Vagina (tissue), 2 donors: Measurements from ENCODE around the gene DRAM1. TPM values are rescaled to one million over a fixed set of nuclear protein-coding genes. Genes with fewer than 3 reads are reported as not detected.

Source experiments
- DNase-seq, 2 donors: peaks; one replicate each; pipeline ENCODE4 v3.0.0-alpha.2; 2017; ENCODE audit errors: extremely low spot score in 2 of 2
- H3K27ac ChIP-seq: fragments of 200-600 bp; sonication (generic); one replicate; pipeline ENCODE4 v1.5.1; 2019
- H3K27me3 ChIP-seq: fragments of 200-600 bp; sonication (generic); one replicate; pipeline ENCODE4 v1.5.1; 2019
- H3K36me3 ChIP-seq, 2 donors: fragments of 200-600 bp; sonication (generic); one replicate each; pipeline ENCODE4 v1.5.1; 2017 to 2019
- H3K4me1 ChIP-seq: fragments of 200-600 bp; sonication (generic); one replicate; pipeline ENCODE4 v1.5.1; 2019
- H3K4me3 ChIP-seq, 2 donors: fragments of 200-600 bp; sonication (generic); 1 replicate in 1 of 2; 2 replicates in 1 of 2; pipeline ENCODE4 v1.5.1; 2016 to 2019
- H3K9me3 ChIP-seq: fragments of 200-600 bp; sonication (generic); one replicate; pipeline ENCODE4 v1.5.1; 2019
- CTCF ChIP-seq, 3 experiments: fragments of 450-650 bp in 2 of 3; fragments of 200-600 bp in 1 of 3; sonication (generic) in 1 of 3; IDR thresholded peaks; one replicate each; pipeline ENCODE4 v1.5.1; 2017 to 2019; ENCODE audit warnings: antibody characterized with exemption in 3 of 3, mild to moderate bottlenecking in 2 of 3, moderate library complexity in 2 of 3
- POLR2A ChIP-seq, 2 donors: fragments of 450-650 bp; IDR thresholded peaks; one replicate each; pipeline ENCODE4 v1.6.1; 2017; ENCODE audit warnings: antibody characterized with exemption in 2 of 2, mild to moderate bottlenecking in 2 of 2, moderate library complexity in 2 of 2
- POLR2AphosphoS5 ChIP-seq, 2 donors: sonication (generic); formaldehyde crosslinking; IDR thresholded peaks; one replicate each; pipeline ENCODE4 v1.9.0; 2017; ENCODE audit warnings: antibody characterized with exemption in 2 of 2, mild to moderate bottlenecking in 2 of 2, low read depth in 1 of 2; ENCODE audit not compliant: insufficient read depth in 1 of 2
- intact Hi-C: fragments of 100-400 bp; cut with DNase I; formaldehyde crosslinking; loops from one replicate; pipeline ENCODE4 v1.15.1; 2023
- total RNA-seq: library from RNA; depleted of rRNA; stranded (reverse); fragments of >200 nt; gene quantifications from one replicate; pipeline ENCODE4 v1.2.3, GENCODE V29; 2016

The DRAM1 gene
- total RNA-seq, 1 donor from 2014 or later = 18.9 TPM

DNA sequence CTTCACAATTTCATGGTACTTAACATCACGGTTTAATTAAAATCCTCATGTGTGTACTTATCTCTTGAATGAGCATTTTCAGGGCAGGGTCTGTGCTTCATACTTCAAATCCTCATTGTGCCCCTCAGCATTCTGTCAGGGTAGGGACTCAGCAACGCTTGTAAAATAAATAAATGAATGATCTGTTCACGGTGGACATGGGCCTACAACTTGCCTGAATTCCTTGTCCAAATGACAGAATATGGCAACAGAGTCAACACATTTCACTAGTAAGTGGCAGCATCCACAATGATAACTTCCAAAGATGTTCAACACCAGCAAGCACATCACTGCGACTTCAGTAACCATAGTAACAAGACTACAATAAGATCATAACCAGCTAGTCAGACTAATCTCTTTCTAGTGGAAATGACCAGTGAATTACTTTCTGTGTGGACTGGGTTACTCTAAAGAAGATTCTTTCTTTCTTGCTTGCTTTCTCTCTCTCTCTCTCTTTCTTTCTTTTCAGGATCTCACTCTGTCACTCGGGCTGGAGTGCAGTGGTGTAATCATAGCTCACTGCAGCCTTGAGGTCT, 32.2 kb upstream of the DRAM1 start:
- H3K9me3 ChIP-seq = no peaks in the 10 kb centered on the region
- intact Hi-C loops = no loop called here

DNA sequence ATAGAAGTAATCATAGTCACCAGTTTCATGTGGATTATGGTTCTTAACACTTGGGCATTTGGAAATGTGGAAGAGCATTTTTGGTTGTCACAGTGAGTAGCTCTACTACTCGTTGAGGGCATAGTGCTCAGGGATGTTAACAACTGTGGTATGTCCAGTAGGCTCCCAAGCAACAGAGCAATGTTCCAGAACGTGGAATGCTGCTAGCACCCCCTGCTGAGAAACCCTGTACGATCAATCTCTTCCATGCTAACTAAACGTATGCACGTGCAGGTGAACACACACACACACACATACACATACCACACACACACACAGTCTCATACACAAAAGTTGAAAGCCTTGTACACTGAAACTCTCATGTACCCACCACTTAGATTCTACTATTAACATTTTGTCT, 30.1 kb upstream of the DRAM1 start:
- Histone ChIP-seq H3K9me3 (no peaks in the 10 kb centered on the region), H3K27ac (no peak overlapping the region), H3K4me1 (no peaks in the 10 kb centered on the region), H3K4me3 (no peak overlapping the region), H3K36me3 (no peaks in the 10 kb centered on the region), H3K27me3 (no peaks in the 10 kb centered on the region)
- intact Hi-C loops = no loop called here
- no peak for DNase-seq
- TF ChIP-seq CTCF (IDR thresholded peaks at IDR 0.05) = no peak
- TF ChIP-seq POLR2A (IDR thresholded peaks at IDR 0.05) = no peak
- TF ChIP-seq POLR2AphosphoS5 (IDR thresholded peaks at IDR 0.05; ENCODE audit: insufficient read depth in 1 of 2, low read depth in 1 of 2) = no peak

More for the DNA sequence above, 32.2 kb upstream of the DRAM1 start:
- no peak for TF ChIP-seq POLR2A (IDR thresholded peaks at IDR 0.05)
- no peak for TF ChIP-seq CTCF (IDR thresholded peaks at IDR 0.05)
- TF ChIP-seq POLR2AphosphoS5 (IDR thresholded peaks at IDR 0.05; ENCODE audit: insufficient read depth in 1 of 2, low read depth in 1 of 2) = no peak
- no peaks in the 10 kb centered on the region for H3K27me3 ChIP-seq
- H3K4me1 ChIP-seq = no peaks in the 10 kb centered on the region
- H3K36me3 ChIP-seq = no peaks in the 10 kb centered on the region
- H3K27ac ChIP-seq = no peak overlapping the region
- no peak overlapping the region for H3K4me3 ChIP-seq
- no peak for DNase-seq

GRCh38 chr12:101850199-101850598, 27.2 kb upstream of the DRAM1 start:
- TF ChIP-seq POLR2A (IDR thresholded peaks at IDR 0.05) (no peak), CTCF (IDR thresholded peaks at IDR 0.05) (no peak), POLR2AphosphoS5 (IDR thresholded peaks at IDR 0.05; ENCODE audit: insufficient read depth in 1 of 2, low read depth in 1 of 2) (no peak)
- intact Hi-C loops = no loop called here
- Histone ChIP-seq H3K36me3 (no peaks in the 10 kb centered on the region), H3K27me3 (no peaks in the 10 kb centered on the region), H3K27ac (no peak overlapping the region), H3K4me3 (no peak overlapping the region), H3K4me1 (peaks cover 5% of the 10 kb centered on the region), H3K9me3 (no peaks in the 10 kb centered on the region)
- no peak for DNase-seq

DNA sequence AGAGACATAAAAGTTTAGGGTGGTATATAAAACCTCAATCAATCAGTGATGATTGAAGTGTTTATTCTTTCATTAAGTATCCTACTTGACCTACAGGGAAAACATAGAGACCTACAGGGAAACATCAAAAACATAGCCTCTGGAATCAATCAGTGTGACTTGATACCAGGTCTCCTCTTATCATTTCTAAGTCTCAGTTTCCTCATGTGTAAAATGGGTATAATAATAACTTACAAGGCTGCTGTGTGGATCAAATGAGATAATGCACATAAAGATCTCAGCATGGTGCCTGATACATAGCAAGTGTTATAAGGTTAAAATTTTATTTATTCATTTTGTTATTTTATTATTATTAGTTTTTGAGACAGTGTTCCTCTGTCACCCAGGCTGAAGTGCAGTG, 24.4 kb upstream of the DRAM1 start:
- no peak for DNase-seq
- Histone ChIP-seq H3K9me3 (no peaks in the 10 kb centered on the region), H3K36me3 (no peaks in the 10 kb centered on the region), H3K4me1 (peaks cover 20% of the 10 kb centered on the region), H3K27me3 (no peaks in the 10 kb centered on the region), H3K27ac (no peak overlapping the region), H3K4me3 (no peak overlapping the region)
- TF ChIP-seq CTCF (IDR thresholded peaks at IDR 0.05) (no peak), POLR2A (IDR thresholded peaks at IDR 0.05) (no peak), POLR2AphosphoS5 (IDR thresholded peaks at IDR 0.05; ENCODE audit: insufficient read depth in 1 of 2, low read depth in 1 of 2) (no peak)
- intact Hi-C loops = no loop called here

GRCh38 chr12:101854747-101855146, 22.6 kb upstream of the DRAM1 start:
- peaks cover 20% of the 10 kb centered on the region for H3K4me1 ChIP-seq
- H3K4me3 ChIP-seq = no peak overlapping the region
- no peak for TF ChIP-seq POLR2AphosphoS5 (IDR thresholded peaks at IDR 0.05; ENCODE audit: insufficient read depth in 1 of 2, low read depth in 1 of 2)
- no peak for TF ChIP-seq CTCF (IDR thresholded peaks at IDR 0.05)
- TF ChIP-seq POLR2A (IDR thresholded peaks at IDR 0.05) = no peak
- no peak for DNase-seq
- H3K27ac ChIP-seq = peak overlapping the region; percentile 24
- H3K27me3 ChIP-seq = no peaks in the 10 kb centered on the region
- H3K9me3 ChIP-seq = no peaks in the 10 kb centered on the region
- intact Hi-C loops = no loop called here
- no peaks in the 10 kb centered on the region for H3K36me3 ChIP-seq
